Epidermal melanocyte (primary cell): ENCODE results near the gene PLEKHG5.

Experiments used
- DNase-seq: peaks from one replicate; pipeline ENCODE4 v3.0.0; 2011; ENCODE audit warnings: low spot score; ENCODE audit not compliant: insufficient read length

Gene PLEKHG5

DNA sequence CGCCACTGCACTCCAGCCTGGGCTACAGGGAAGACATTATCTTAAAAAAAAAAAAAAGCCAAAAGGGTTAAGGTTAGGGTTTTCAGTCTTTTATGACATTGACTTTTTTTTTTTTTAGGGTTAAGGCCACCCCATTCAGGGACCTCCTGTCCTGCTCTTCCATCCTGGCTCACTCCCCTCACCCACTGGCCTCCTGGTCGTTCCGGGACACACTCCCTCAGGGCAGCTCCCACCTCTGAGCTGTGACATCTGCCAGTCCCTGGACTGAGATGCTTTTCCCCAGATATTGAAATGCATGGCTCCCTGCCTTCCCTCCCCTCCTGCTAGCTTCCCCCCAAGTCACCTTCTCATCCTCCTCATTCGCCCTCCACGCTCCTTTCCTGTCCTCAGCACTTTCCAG is 9.6 kb downstream of the PLEKHG5 start:
- no peak for DNase-seq

DNA sequence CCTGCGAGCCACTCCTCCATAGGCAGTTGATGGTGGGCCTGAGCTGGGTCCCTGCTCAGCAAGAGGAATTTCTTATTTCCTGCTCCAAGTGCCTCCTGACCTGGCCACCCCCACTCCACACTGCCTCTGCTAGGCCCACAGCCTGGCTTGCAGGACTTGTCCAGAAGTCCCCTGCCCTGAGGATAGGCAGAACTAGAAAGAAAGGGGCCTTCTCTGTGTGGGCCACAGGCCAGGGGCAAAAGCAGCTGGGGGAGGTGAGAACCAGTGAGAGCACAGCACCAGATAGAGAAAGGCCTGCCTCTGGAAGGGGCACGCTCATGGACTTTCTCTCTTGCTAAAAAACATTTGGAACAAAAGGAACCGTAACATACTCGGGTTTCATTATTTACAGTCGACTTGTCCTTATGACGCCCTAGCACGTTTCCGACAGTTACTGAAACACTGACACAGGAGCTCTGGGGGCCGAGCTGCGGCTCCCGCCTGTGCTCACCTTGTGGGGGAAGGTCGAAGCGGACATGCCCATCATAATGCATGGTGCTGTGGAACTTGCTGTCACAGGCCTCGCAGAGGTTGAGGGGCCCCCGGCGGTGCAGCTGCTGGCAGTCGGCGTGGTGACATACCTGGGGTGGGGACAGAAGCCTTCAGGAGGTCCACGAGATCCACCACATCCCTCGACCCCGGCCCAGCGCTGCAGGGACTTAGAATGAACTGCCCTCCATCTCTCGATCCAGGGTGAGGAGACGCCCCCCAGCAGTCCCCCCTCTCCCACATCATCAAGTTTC is 14.2 kb downstream of the PLEKHG5 start:
- no peak for DNase-seq

DNA sequence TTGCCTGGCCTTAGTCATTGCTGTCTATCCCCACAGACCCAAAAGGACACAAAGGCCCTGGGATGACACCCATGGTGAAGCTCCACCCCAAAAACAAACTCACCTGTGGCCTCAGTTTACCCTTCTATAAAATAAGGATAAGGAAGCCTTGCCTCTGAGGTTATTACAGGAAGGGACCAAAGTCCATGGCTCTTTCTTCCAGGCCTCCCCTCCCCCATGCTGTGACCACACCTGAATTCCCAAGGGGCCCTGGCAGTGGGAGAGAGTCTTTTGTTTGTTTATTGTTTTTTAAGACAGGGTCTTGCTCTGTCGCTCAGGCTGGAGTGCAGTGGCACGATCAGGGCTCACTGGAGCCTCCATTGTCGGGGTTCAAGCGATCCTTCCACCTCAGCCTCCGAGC is 15.0 kb downstream of the PLEKHG5 start:
- no peak for DNase-seq

DNA sequence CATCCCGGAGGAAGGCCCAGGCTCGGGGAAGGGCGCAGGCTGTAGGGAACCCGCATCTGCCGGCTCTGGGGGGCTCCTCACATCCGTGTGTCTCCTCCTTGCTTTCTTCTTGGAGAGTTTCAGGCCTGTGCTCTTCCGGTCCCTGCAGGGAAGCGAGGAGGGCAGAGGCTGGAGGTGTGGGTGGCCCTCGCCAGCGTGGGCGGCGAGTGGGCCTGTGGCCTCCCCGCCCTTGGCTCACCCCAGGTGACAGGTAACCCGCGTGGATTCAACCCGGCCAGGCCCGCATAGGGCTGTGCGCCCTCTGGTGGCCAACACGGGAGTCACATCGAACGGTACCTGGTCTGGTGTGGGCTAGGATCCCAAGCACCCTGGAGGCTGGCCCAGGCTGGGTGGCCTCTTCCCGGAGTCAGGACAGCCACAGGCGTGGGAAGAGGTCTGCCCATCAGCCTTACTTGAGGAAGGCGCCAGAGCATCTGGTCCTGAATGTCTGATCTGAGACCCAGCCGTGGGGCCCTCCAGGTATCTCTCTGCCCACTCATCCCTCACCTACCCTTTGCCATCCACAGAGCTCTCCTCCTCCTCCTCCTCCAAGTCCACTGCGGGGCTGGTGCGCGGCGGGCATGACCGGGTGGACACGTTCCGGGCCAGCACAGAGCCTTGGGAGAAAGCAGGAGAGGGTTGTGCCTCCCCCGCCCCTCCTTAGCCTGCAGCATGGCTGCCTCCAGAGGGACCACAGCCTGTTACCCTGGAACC is 15.9 kb downstream of the PLEKHG5 start:
- DNase-seq = peak; percentile 87

DNA sequence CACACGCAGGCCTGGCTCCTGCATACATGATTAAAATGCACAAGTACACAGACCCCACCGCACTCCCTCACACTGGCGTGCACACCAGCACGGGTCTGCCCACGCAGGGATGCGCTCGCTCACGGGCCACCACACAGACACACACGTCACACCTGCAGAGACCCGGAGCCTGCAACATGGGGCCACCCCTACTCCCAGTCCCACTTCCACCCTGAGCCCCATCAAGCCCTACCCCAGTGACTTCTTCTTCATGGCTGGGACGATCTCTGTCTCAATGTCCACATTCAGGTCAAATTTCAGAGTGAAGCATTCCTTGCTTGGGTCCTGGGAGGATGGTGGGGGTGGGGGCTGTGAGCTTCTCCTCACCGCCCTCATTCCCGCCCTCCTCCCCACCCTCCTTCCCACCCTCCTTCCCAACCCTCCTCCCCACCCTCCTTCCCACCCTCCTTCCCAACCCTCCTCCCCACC is 16.6 kb downstream of the PLEKHG5 start:
- DNase-seq = no peak

DNA sequence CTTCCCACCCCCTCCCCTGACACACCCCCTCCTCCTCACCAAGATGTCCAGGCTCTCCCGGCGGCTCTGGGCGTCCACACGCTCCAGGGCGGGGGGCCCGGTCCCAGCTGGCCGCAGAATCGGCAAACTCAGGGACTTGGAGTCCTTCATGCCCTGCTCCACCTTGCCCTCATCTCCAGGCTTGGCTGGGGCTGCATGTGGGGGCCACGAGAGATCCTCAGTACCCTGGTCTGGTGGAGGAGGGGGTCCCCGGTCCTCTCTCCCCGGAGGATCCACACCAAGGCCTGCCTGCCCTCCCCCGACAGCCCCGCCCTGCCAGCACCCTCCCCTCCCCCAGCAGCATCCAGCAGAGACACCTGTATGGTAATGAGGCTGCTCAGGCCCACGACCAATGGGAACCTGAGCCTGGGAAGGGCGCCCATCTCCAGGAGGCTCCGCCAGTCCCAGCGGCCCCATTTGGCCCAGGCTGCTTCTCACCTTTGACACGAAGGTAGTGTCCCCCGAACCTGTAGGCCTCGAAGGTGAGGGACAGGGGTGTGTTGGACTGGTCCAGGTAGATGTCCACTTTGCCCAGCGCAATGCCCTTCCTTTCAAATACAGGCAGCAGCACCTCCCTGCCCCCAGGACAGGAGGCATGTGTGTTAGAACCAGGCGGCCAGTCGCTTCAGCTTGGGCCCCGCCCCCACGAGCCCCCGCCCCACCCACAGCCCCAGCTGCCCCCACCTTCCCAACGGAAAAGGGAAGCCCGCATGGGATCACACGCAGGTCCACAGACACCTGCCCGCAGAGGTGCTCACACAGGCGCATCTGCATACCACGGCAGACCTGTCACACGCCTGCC is 17.3 kb downstream of the PLEKHG5 start:
- no peak for DNase-seq

DNA sequence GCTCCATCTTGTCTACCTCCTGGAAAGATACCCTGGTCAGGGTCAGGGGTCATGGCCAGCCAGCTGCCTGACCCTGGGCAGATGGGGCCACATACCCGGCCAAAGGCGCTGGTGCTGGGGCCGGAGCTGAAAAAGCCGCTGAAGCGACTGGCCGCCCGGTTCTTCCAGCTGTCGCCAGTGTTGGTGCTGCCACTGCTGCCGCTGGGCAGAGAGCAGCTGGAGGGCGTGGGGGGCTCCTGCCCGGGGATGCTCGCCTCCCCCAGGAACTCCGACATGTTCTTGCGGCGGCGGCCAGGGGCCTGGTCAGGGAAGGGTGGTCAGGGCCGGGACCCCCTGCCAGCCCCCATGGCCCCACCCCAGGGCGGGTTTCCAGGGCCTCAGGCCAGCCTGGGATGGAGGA is 18.3 kb downstream of the PLEKHG5 start:
- no peak for DNase-seq

DNA sequence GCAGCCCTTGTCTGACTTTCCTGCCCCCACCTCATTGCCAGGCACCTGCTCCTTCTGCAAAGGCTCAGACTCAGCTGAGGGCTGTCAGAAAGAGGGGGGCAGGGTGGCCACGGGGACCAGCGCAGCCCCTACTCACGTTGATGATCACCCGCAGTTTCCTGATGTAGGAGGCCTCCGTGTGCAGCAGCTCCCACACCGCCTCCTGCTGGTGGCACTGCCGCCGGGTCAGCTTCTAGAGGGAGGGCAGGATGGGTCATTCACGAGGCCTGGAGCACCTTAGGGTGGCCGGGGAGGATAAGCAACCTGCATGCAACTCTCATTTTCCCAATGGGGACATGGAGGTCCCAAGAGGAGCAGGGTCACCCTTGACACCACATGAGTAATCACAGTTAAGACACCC is 19.1 kb downstream of the PLEKHG5 start:
- no peak for DNase-seq

DNA sequence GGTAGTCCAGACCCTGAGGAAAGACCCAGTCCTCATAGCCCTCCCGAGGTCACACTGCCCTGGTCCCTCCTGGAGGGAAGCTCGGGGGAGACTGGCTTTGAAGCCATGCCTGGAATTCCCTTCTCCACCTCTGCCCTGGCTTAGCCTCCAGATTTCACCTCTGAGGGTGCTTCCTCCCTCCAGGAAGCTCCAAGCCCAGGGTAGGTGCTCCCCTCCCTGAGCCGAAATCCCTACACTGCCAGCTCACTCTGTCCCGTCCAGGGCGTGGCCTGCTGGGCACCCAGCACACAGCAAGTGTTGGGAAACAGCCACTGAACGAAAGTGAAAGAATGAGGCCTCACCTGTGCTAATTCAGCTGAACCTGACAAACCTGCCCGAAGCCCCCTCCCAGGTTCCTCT is 19.5 kb downstream of the PLEKHG5 start:
- no peak for DNase-seq

DNA sequence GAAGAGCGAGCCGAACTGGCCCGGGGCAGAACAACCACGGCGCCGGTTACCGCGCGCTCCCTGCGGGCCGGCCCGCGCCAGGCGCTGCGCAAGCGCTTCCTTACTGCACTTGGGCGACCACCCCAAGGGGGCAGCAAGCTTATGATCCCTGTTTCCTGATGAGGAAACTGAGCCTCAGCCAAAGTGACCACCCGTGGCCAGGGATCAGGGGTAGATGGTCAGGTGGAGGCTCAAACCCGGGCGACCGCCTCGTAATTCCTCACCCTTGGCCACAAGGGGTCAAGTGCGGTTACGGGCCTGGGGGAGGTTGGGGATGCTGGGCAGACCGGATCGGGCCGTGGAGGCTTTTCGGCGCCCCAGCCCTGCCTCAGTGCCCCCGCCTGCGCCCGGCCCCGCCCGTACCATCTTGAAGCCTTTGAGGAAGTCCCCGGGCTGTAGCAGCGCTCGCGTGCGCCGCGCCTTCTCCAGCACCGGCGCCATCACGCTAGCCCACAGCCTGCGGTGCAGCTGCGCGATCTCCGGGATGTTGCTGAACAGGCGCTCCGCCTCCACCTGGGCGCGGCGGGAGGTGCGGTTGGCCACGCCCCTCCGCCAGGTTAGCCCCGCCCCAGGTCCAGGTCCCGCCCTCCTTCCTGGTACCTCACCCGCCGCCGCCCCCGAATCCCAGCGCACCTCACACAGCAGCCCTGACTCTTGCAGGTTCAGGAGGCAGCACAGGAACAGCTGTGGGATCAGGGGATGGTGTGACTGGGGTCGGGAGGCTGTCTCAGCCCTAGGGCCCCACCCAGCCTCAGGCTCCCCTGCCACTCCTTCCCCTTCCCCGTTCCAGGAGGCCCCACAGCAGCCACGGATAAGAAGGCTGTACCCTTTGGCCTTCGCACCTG is 20.1 kb downstream of the PLEKHG5 start:
- DNase-seq = no peak

DNA sequence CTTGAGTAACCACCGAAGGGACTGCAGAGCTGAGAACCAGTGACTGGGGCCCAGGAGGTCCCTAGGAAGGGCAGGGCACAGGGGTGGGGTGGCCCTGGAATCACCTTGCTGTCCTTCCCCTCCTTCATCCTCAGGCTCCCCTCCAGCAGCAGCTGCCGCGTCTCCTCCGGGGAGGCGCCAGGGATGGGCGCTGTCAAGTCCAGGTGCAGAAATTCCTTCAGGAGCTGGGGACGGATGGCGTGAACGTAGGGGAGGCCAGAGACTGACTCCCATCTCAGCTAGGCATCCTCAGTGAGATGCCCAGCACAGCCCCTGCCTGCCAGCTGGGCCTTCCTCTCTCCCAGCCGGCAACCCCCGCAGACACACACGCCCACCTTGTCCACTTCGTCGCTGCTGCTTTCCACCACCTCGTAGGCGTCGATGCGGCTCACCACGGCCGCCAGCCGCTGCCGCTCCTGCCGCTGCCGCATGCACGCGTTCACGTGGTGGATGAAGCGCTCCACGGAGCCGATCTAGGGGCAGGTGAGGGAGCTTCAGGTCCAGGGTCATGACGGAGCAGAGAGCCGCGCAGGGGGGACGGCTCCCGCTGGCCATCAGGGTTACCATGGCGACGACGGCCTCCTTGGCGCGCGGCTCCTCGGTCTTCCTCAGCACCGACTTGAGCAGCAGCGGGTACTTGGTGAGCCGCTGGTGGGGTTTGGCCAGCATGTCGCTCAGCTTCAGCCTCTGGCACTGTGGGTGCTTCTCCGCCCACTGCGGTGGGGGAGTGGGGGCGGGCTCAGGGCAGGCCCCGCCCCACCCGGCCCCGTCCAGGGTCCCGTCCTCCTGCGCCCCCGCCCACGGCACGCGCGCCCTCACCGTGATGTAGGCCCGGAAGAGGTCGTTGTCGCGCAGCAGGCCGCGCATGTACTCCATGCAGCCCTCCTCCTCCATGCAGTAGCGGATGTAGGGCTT is 21.1 kb downstream of the PLEKHG5 start:
- DNase-seq = no peak

DNA sequence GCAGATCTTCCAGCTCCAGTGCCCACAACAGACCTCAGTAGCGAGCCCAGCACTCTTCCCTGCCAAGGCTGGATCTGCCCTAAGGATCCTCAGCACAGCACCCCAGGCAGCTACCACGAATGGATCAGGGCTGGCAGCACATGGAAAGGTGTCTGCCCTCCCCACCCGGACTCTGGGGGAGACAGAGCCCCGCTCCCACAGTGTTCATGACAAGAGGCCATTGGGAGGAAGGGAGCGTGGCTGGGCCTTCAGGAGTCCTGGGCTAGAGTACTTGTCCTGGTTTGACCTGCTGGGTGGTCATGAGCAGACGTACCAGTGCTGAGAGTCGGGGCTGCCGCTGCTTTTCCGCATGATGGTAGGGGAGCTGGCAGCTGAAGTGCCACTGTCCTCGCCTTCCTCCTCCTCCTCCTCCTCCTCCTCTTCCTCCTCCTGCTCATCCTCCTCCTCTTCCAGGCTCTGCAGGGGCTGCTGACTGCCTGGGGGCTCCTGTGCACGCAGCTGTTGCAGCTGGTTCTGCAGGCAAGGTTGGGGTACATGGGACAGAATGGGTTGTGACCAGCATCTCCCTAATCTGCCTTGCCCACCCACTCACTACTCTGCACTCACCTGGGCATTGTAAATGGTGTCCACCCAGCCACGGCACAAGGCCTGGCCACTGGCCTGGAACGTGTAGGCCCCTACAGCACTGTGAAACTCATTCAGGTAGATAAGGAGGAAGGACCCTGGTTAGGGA is 22.6 kb downstream of the PLEKHG5 start:
- no peak for DNase-seq

DNA sequence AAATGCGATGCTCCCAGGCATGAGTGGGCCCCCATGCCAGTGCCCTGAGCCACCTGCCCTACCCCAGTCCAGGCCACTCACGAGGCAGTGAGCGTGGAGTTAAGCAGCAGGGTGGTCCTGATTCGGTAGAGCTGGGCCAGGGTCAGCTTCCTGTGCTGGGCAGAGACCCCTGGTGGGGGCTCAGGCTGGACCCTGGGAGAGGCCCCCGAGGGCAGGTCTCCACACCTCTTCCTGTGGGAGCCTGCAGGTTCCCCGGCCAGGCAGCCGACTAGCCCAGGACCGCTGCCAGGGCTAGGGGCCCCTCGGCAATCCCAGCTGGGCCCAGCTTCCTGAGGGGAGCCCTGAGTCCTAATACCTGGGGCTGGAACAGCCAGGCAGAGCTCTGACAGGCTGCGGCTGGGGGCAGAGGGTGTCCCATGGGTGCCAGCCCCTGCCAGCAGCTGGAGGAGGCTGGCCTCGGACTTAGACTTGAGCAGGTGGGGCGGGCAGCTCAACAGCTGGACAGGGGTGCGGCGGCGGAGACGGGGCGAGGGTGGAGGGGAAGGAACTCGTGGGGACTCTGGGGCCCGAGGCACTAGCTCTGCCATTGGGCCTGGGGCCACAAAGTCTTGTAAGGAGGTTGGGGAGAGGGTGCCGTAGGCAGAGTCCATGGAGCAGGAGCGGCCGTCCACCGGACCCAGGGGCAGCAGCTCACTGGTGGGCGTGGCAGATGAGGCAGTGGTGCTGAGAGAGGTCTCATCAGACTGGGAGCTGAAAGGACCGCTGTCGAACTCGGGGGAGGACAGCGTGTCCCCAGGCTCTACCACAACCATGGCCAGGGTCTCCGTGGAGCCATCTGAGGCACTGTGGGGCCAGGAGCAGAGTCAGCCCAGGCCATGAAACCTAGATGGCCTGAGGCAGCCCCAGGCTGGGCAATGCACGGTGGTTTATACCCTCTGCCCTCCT is 23.5 kb downstream of the PLEKHG5 start:
- DNase-seq = no peak

DNA sequence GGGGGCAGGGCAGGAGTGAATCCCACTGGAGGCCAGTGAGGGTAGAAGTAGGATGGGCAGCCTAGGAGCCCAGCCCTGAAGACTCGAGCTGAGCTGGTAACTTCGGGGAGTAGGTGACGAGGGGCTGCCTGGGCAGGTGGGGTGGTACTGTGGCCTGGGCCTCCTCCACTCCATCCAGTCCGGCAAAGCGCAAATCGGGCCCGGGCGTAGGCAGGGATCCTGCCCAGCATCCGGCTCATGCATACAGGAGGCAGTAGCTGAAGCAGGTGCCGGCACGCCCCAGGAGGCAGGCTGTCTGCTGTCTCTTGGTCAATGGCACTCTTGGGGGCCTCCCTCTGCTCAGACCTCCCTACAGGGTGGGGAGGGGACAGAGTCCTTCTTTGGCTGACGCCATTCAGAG is 24.2 kb downstream of the PLEKHG5 start:
- DNase-seq = no peak

DNA sequence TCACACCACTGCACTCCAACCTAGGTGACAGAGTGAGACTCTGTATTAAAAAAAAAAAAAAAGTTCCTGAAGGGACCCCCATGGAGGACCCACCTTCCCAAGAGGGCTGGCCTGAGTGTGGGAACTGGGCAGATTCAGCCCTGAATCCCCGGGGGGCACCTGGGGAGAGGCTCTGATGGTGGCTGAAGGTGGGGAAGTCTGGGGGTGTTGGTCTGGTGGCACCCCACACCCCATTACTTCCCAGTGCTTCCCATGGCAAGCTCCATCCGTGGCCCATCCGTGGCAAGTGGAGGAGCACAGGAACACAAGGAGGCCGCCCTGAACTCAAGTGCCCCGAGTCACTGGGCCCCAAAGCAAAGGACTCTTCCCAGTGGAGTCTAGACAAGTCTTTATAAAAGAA is 24.7 kb downstream of the PLEKHG5 start:
- no peak for DNase-seq

DNA sequence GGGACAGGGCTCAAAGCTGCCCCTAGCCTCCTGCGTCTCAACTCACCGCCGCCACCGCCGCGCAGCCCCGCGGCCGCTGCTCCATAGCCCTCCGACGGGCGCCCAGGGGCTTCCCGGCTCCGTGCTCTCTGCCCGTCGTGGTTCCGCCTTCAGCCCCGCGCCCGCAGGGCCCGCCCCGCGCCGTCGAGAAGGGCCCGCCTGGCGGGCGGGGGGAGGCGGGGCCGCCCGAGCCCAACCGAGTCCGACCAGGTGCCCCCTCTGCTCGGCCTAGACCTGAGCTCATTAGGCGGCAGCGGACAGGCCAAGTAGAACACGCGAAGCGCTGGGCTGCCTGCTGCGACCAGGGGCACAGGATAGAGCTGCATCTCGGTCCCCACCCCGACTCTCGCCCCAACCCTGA is 25.4 kb downstream of the PLEKHG5 start, which contains the start of gene TNFRSF25:
Gene TNFRSF25 (minus strand): TSS at position 151 of the 400 bp plus-strand sequence. CDS start 66 bp downstream, at position 85.
- DNase-seq = no peak

DNA sequence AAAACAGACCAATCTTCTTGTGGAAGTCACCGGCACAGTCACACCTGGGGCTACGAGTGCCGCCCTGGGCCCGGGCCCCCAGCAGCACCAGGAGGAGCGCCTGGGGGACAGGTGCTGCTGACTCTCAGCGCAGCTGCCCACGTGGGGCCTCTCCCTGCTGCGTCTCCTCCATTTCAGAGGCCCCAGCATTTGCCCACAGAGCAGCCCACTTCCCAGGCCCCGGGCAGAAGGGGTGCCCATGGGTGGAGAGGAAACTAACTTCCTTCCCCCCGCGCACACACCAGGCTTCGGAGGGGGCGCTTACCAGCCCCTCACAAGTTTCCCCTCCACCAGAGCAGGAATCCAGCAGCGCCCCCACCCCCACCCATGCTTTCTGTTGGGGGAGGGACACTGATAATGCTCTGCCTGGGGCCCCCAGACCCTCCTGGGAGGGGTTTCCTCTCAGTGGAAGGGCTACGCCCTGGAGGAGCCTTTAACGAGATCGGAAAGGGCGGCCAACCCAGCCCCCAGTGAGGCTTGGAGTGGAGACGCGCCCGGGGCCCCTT is 25.9 kb downstream of the PLEKHG5 start:
- no peak for DNase-seq

DNA sequence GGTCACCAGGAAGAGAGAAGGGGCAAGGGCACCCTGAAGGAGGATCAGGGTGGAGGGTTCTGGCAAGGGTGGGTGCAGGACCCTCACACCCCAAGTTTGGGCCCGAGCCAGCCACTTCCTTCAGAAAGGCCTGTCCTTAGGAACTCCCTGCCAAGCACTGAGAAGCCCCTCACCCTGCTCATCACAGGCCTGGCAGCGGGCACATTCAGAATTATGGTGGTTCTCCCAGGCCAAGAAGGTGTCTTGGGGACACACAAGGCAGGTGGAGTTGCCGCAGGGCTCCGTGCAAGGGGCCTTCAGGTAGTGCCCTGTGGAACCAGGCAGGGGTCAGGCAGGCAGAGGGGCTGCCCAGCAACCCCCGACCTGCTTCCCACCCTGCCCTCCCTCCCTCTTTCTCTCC is 26.6 kb downstream of the PLEKHG5 start:
- DNase-seq = no peak
